Stimulated activated CD4-positive, alpha-beta T cell treated with anti-CD3 and anti-CD28 coated beads, Interleukin-12 subunit alpha, Interleukin-12 subunit beta, amount 100 ng/mL, for 4 hours (primary cell): Measurements from ENCODE around the gene BCL2L1.
A peak's percentile ranks its signal among the peaks of the same experiment; 100 is the strongest.

ENCODE experiments used
- DNase-seq: peaks from one replicate; pipeline ENCODE4 v3.0.0-alpha.2; 2020

BCL2L1 gene

GRCh38 chr20:31723319-31724078, 831 bp upstream of the BCL2L1 start:
- DNase-seq = peak; percentile 98

GRCh38 chr20:31723069-31723318, 326 bp upstream of the BCL2L1 start:
- DNase-seq = no peak

GRCh38 chr20:31721408-31722256, 1.0 kb downstream of the BCL2L1 start:
- no peak for DNase-seq

GRCh38 chr20:31720486-31721407, 1.9 kb downstream of the BCL2L1 start:
- DNase-seq = no peak

GRCh38 chr20:31719644-31720485, 2.8 kb downstream of the BCL2L1 start:
- no peak for DNase-seq

GRCh38 chr20:31718952-31719643, 3.6 kb downstream of the BCL2L1 start:
- DNase-seq = no peak

GRCh38 chr20:31717478-31718201, 5.0 kb downstream of the BCL2L1 start:
- DNase-seq = no peak

GRCh38 chr20:31716818-31717477, 5.7 kb downstream of the BCL2L1 start:
- DNase-seq = no peak

GRCh38 chr20:31716351-31716750, 6.3 kb downstream of the BCL2L1 start:
- no peak for DNase-seq

- no peak for DNase-seq
Observed at GRCh38 chr20:31715766-31716165, 6.9 kb downstream of the BCL2L1 start.

- DNase-seq = no peak
Observed at GRCh38 chr20:31713312-31714273, 9.1 kb downstream of the BCL2L1 start.

- DNase-seq = no peak
Observed at GRCh38 chr20:31712564-31713311, 9.9 kb downstream of the BCL2L1 start.

GRCh38 chr20:31712112-31712553, 10.5 kb downstream of the BCL2L1 start:
- DNase-seq = no peak

- no peak for DNase-seq
Observed at GRCh38 chr20:31711179-31712111, 11.2 kb downstream of the BCL2L1 start.

- no peak for DNase-seq
Observed at GRCh38 chr20:31710423-31711108, 12.1 kb downstream of the BCL2L1 start.

- no peak for DNase-seq
Observed at GRCh38 chr20:31709939-31710338, 12.7 kb downstream of the BCL2L1 start.
